Medulla oblongata (tissue), 1 donor: Measurements from ENCODE around the gene GPC4.
"Not testable (repeated sequence)": the region's sequence is repeated elsewhere in the genome, so short reads cannot be mapped to it uniquely, and the experiment has no call there.

ENCODE experiments used
- DNase-seq: peaks from one replicate; pipeline ENCODE4 v3.0.0-alpha.2; 2015; ENCODE audit errors: extremely low spot score

Gene GPC4

GRCh38 chrX:133366735-133367134 lies 48.6 kb downstream of the GPC4 start:
- no peak for DNase-seq

GRCh38 chrX:133365871-133366611 lies 49.2 kb downstream of the GPC4 start:
- no peak for DNase-seq

- DNase-seq: no peak
These were observed 50.4 kb downstream of the GPC4 start for GRCh38 chrX:133364865-133365264.

- no peak for DNase-seq
These were observed 51.1 kb downstream of the GPC4 start for GRCh38 chrX:133364196-133364595.

- DNase-seq: peak; percentile 24
These were observed 52.8 kb downstream of the GPC4 start for GRCh38 chrX:133362538-133362937.

- no peak for DNase-seq
These were observed 55.8 kb downstream of the GPC4 start for GRCh38 chrX:133359466-133359865.

- no peak for DNase-seq
These were observed 62.1 kb downstream of the GPC4 start for GRCh38 chrX:133353233-133353632.

- DNase-seq: no peak
These were observed 64.5 kb downstream of the GPC4 start for GRCh38 chrX:133350751-133351150.

- no peak for DNase-seq
These were observed 69.3 kb downstream of the GPC4 start for GRCh38 chrX:133346026-133346425.

GRCh38 chrX:133339566-133339965 lies 75.7 kb downstream of the GPC4 start:
- no peak for DNase-seq

- no peak for DNase-seq
These were observed 78.0 kb downstream of the GPC4 start for GRCh38 chrX:133337250-133337649.

GRCh38 chrX:133335027-133335426 lies 80.3 kb downstream of the GPC4 start:
- DNase-seq: peak; percentile 72

- DNase-seq: no peak
These were observed 82.0 kb downstream of the GPC4 start for GRCh38 chrX:133333154-133333750.

- no peak for DNase-seq
These were observed 82.6 kb downstream of the GPC4 start for GRCh38 chrX:133332737-133333136.

- peak; percentile 23 for DNase-seq
These were observed 84.3 kb downstream of the GPC4 start for GRCh38 chrX:133330956-133331355.

GRCh38 chrX:133325422-133325821 lies 89.9 kb downstream of the GPC4 start:
- DNase-seq: no peak

- no peak for DNase-seq
These were observed 91.9 kb downstream of the GPC4 start for GRCh38 chrX:133323431-133323830.

GRCh38 chrX:133322269-133322668 lies 93.0 kb downstream of the GPC4 start:
- DNase-seq: not testable (repeated sequence)

GRCh38 chrX:133321451-133321850 lies 93.8 kb downstream of the GPC4 start:
- no peak for DNase-seq

GRCh38 chrX:133314281-133314680 lies 101.0 kb downstream of the GPC4 start:
- no peak for DNase-seq

- DNase-seq: no peak
These were observed 106.8 kb downstream of the GPC4 start for GRCh38 chrX:133308499-133308897.

- peak; percentile 54 for DNase-seq
These were observed 107.4 kb downstream of the GPC4 start for GRCh38 chrX:133307637-133308498.

GRCh38 chrX:133307094-133307493 lies 108.2 kb downstream of the GPC4 start:
- no peak for DNase-seq
